Stimulated activated CD8-positive, alpha-beta memory T cell treated with anti-CD3 and anti-CD28 coated beads, Interleukin-15, amount 100 ng/mL, for 24 hours (primary cell): ENCODE measurements around the gene C2CD4A.
"Not testable (repeated sequence)": the region's sequence is repeated elsewhere in the genome, so short reads cannot be mapped to it uniquely, and the experiment has no call there.

Experiments used
- DNase-seq: peaks from one replicate; pipeline ENCODE4 v3.0.0-alpha.2; 2020; ENCODE audit warnings: low read depth

The C2CD4A gene, protein sequence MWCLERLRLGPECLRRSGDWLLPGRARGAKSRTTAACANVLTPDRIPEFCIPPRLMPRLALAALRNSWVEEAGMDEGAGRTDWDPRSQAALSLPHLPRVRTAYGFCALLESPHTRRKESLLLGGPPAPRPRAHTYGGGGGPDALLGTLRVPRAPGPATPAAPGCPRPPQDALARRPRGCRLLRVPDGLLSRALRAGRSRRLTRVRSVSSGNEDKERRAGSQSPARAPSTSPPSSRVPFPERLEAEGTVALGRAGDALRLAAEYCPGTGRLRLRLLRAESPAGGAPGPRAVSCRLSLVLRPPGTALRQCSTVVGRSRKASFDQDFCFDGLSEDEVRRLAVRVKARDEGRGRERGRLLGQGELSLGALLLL

DNA sequence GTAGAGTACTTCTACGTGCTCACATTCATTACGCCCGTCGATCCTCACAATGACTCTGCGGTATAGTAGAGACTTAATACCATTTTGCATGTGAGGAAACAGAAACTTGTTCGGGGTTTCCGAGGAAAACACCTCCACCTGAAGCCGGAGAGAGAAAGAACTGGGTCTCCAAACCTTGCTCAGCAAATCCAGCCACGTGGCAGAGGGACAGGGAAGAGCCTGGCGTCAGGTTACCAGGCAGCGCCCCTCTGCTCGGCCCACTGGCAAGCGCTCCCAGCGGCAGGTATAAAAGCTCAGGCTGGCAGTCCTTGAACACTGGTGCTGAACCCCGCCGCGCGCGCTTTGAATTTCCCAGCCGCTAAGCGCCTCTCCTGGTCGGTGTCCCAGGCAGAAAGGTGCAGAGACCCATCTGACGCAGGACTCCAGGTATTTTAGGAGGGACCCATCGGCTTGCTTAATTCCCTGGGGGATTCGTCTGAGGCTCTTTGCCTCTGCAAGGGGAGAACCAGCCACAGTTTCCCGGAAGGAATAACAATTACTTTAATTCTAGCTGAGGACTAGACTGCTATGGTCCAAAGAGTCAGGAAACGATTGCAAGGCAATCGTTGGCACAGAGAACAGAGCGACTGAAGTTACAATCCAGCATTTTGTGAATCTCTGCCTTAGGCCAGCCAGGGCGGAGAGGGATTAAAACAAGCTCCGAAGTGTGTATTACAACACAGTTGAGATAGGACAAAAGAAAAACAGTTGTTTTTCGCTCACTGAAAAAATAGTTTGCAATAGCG lies at the start of gene C2CD4A:
C2CD4A (plus strand) TSS at position 315 of the 785 bp plus-strand sequence. CDS start 637 bp downstream, outside the sequence.
- peak; percentile 13 for DNase-seq

DNA sequence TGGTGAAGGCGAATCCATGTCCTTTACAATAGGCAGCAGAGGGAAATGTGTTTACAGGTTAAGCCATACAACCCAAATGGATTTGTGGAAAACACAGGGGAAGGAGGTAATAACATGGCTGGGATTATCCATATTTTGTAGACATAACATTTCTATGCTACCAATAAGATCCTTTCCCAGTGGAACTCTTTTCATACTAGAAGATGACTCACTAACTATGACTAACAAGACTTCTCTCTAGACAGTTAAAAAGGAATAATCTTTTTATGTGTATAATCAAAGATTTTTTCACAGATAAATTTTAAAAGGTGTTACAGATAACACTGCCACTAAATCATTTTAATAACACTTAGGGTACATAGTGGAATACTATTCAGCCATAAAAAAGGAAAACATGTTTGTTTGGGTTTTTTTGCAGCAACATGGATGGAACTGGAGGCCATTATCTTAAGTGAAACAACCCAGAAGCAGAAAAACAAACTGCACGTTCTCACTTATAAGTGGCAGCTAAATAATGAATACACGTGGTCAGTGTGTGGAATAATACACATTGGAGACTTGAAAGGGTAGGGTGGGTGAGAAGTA lies 46.1 kb upstream of the C2CD4A start:
- no peak for DNase-seq

DNA sequence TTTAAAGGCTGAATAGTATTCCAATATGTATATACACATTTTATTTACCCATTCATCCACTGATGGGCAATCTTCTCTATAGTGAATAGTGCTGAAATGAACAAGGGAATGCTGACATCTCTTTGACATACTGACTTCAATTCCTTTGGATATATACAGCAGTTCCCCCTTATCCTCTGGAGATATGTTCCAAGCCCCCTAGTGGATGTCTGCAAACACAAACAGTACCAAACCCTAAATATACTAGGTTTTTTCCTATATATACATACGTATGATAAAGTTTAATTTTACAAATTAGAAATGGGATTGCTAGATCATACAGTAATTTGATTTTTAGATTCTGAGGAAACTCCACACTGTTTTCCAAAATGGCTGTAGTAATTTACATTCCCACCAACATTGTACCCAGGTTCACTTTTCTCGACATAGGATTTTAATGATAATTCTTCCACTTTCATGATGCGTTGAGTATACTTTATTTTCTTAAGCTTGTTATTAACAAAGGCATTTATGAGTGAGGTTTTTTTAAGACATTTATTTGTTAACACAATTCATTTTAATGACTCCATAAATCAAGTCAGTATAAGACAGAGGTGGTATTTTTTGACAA lies 44.7 kb upstream of the C2CD4A start:
- DNase-seq: no peak

DNA sequence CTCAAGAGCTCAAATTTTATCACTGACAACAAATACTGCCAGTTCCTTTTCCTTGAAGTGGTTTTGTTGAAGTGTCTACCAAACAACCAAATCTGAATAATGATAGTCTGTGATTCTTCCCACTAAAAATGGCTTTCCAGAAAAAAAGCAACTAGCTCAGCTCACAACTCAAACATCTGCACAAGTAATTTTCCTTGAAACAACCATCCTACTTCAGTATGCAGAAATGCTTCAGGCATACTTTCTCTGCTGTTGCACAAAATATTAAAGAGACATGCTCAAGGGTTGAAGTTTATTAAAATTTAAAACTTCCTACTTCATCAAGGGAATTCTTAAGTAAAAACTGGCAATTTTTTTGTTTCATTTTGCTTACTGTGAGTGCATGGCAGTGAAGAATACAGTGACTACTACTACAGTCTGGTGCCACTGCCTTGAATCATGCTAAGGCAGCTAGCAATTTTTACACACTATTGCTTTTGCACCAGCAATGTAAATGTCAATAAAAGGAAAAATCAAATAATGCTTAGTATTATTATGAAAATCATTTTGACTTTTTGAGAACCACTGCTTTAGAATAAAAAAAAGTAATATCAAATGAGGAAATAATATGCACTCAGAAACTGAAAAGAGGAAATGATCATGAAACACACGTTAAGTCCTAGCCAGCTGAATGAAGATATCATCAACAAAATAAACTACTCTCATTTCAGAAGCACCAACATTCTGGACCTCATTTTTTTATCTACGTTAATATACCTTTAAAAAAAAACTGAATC lies 40.1 kb upstream of the C2CD4A start:
- no peak for DNase-seq

DNA sequence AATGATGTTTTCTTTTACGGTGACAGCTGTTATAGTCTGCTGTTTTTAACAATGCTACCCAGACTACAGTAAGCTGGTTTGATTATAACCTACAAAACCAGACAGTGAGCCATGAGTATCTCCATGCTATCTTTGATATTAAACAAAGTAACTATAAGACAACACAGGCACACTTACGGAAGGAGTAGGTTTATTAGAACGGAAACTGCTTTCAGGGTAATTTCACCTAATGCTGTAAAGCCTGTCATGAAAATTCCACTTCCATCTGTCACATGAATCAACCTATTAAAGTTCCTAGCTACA lies 39.6 kb upstream of the C2CD4A start:
- DNase-seq: no peak

DNA sequence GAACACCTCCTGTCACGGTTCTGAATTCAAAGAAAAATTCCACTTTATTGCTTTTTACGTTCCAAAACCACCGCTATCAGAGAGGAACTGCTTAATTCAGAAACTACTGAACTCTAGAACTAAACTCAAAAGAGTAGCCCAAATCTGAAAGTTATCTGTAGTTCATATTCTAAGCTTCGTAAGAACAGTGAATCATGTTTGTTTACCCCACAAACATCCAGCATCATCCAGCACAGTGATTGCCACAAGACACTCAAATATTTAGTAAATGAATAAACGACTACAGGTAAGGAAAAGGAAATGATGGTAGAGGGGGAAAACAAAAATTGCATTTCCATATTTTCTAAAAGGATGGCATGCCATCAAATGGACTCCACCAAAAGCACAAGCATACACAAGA lies 38.9 kb upstream of the C2CD4A start:
- no peak for DNase-seq

DNA sequence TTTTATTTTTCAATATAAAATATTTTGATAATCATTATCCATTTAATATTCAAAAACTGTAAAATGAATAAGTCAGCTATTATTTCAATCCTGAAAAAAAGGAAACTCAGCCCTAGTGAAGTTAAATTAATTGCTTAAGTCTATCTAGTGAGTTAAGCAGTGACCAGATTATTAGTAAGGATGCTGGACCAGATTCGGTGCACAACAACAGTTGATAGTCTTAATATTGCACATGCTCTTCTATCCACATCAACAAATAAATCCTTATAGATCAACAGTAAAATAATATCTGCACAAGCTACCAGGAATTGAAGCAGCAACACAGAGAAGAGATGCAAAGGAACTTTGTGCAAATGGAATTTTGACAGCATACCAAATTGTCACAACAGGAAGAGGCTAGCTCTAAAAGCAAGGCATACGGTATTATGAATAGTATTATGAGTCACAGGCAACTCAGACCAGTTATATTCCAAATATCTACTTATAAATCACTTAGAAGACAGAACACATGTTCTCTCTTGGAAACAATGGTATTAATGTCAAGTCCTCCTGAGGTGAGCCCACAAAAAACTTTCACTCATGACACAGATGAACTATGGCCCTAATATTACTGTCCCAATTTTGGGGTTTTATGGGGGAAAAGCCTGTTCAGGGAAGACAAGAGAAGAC lies 31.4 kb upstream of the C2CD4A start:
- DNase-seq: no peak

DNA sequence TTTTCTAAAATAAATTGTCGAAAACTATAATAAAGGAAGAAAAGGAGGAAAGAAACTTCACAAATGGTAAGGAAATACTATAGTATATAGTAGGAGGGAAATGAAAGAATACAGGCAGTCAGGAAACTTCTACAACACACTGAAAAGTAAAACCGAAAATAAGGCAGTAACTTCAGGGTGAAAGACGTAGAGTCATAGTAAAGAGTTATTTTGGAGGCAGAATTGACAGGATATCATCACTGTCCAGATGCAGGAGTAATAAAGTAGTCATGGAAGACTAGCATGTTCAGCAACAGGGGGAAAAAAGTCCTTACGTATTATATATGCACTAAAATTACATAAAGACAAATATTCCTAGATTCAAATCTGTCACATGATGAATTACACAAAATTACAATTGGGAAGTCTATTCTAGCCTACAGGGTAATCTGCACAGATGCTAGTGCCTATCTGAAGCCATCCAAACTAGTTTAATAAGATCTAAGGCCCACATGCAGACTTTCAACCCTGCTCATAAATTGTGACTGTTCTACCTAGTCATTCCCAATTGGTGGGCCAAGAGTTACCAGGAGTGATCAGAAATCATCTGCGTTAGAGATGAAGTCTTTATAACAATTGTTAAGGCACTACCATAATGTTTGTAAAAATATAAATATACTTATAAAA lies 20.6 kb upstream of the C2CD4A start:
- DNase-seq: no peak

DNA sequence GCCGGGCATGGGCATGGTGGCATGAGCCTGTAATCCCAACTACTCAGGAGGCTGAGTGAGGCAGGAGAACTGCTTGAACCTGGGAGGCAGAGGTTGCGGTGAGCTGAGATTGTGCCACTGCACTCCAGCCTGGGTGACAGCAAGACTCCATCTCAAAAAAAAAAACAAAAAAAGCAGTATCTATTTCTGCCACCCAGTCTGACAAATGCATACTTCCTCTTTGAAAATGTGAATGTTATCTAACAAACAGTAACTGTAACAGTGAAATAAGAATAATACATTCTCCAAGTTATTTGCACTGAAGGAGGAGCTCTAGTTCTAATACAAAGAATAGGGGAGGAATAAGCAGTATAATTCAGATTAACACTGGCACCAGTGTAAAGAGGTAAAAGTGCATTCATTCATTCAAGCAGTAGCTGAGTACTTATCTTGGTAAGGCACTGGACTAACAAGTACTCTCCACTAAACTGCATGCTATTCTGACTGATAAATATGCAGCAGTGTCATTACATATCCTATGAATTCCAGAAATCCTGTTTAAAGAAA lies 19.4 kb upstream of the C2CD4A start:
- DNase-seq: no peak

DNA sequence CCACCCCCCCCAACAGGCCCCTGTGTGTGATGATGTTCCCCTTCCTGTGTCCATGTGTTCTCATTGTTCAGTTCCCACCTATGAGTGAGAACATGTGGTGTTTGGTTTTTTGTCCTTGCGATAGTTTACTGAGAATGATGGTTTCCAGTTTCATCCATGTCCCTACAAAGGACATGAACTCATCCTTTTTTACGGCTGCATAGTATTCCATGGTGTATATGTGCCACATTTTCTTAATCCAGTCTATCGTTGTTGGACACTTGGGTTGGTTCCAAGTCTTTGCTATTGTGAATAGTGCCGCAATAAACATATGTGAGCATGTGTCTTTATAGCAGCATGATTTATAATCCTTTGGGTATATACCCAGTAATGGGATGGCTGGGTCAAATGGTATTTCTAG lies 18.5 kb upstream of the C2CD4A start:
- not testable (repeated sequence) for DNase-seq

DNA sequence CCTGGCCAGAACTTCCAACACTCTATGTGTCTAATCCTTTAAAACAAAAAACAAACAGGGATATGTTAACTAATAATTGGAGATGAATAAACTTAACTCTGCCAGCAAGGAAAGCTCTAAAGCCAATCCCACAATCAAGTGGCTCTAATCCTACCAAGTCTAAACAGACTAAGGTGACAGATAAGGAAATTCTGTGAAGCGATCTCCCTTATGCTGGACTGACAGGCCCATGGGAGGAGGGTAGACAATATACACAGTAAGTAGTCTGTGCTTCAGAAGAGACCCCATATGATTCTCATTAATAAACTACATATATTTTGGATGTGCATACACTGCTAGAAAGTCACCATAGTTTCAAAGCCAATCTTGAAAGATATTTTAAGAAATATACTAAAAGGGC lies 16.7 kb upstream of the C2CD4A start:
- DNase-seq: no peak

DNA sequence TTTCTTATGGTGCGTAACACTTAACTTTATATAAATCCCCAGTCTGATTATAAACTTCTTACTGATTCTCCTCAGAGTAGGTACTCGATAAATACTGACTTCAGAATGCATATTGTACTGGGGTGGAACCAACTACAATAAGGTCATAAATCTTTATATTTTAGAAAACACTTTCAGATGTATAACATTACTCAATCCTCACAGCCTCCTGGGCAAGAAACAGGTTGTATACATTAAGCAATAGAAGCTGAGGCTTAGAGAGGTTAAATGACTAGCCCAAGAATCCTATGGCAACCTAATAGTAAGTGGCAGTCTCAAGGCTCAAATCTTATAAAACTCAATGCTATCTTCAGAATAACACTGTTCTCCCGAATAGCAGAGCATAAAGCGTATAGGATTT lies 15.6 kb upstream of the C2CD4A start:
- DNase-seq: no peak

DNA sequence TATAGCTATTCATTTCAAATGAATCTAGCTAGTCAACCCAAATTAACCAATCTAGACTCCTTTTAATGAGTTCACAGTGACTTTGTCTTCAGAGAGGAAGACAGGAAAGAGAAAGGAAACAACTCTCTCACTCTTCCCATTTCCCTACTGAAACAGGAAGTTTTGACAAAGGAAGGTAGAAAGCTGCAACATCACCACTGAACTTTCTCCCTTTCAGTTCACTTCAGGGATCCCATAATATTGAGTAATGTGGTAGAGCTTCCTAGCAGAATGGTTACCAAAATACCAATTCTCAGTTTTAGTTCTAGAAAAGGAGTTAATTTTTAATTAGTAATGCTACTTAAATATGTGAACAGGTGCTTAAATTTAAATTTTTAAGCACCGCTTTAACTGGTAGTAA lies 14.1 kb upstream of the C2CD4A start:
- DNase-seq: no peak

DNA sequence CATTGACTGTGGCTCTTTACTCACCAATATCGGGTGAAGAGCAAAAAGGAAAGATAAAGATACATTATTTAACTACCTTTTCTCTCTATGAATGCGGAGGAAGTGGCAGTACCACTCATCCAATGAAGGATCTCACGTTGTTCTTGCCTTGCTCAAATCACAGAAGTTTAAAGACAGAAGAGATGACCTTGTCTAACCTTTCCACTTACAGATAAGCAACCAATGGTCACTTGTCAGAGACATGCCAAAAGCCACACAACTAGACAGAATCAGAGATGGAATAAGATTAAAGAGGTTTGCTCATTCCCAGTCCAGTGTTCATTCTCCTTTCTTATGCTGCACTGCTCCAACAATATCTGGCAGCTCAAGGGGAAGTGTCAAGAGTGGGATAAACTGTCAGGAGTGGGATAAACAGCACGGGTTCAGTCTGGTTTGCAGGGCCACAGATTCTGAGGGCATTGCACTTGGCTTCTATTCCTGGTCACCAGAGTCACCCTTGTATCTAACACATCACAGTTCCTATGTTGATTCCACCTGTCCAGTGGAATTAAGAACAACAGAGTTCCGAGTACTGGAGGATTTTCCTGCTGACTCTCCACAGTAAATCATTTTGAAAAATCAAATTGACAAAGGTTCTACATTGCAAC lies 13.2 kb upstream of the C2CD4A start:
- DNase-seq: no peak

DNA sequence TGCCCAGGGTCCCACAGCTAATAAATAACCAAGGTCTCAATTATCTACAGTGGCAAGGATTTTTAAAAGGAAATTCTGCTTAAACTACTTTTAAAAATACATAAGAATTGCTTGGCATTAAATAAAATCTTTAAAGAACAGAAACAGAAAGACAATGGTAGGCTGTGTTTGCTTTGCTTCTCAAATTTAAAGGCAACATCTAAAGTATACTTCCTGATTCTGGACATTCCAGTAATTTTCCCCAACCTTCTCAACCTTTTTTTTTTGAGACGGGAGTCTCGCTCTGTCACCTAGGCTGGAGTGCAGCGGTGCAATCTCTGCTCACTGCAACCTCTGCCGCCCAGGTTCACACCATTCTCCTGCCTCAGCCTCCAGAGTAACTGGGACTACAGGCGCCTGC lies 11.8 kb upstream of the C2CD4A start:
- DNase-seq: no peak

DNA sequence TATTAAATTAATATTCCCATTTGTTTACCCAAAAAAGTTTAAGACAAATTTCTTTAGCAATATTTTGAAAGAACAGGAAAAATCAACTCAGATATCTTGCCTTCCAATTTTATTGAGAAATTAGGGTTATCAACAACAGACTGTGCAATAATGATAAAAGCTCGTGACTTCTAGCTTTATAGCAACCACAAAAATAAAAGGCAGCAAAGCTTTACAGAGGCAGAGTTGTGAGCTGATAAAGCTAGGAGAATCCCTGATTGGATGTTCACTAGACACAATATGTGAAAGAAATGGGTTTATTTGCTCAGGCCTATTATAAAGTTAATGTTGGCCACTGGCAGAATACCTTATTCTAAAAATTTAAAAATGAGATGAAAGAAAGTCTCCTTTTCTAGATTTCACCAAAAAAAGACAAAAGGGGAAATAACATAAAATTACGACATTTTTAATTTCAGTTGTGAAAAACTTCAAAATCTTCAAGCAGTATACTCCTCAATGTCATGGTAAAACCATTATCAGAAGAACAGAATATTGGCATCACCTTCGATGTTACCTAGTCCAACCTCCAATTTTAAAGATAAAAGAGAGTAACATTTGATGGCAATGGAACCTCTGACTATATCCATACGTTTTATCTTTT lies 9.3 kb upstream of the C2CD4A start:
- no peak for DNase-seq

DNA sequence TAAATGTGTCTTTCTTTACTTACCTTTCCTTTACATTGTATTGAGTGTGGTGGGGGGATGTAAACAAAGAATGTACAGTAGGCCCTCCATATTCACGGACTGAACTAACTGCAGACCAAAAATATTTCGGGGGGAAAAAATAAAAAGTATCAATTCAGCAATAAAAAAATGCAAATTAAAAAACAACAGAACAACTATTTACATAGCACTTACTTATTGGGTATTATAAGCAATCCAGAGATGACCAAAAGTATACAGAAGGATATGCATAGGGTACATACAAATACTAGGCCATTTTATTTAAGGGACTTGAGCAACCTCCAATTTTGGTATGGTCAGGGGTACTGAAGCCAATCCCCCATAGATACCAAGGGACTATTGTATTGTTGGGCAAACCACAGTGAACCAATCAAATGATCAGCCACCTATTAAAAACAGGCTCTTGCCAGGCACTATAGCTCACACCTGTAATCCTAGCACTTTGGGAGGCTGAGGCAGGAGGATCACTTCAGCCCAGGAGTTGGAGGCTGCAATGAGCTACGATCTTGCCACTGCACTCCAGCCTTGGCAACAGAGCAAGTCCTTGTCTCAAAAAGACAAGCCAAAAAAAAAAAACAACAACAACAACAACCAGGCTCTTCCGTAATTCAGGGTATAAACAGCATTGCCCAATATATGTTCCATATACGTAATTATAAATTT lies 8.3 kb upstream of the C2CD4A start:
- no peak for DNase-seq

DNA sequence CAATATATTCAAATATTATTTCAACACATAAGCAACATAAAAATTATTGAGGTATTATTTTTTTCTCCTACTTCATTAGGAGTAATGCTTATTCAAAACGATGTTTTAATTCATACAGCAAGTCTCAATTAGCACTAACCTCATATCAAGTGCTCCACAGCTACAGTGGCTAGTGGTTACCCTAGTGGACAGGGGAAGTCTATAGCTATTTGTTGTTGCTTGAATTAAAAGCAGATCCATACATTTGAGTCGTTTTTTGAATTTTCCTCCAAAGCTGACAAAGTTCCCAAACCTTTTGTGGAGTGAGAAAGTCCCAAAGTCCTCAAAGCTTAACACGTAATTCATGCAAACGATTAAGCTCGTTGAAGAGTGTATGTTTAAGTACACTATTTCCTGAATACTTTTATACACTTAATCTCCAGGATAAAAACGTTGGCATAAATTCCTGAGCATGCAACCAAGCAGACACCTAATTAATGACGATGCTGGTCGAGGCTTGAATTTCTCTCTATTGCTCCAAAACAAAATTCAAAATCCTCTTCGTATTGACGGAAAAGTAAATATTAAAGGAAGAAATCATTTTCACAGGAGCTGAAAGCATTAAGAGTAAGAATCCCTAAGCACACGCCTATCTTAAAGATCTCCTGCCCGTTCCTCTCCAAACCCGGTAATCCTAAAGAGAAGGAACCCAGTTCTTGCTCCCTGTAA lies 7.5 kb upstream of the C2CD4A start:
- DNase-seq: no peak

DNA sequence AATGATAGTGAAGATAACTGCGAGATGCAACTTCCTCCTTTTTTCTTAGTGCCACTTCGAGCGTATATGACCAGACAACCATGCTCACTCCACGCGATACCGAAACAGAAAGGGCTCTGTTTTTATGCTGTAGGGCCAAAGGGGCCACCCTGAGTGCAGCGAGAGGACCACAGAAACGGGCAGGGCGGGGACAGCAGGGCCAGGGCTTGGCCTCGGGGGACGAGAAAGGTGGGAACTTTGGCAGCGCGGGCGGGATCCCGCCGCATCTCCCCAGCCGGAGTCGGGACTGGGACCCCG lies 7.0 kb upstream of the C2CD4A start:
- peak; percentile 13 for DNase-seq
